ENCODE data around the gene DLK1. TPM values are rescaled to one million over a fixed set of nuclear protein-coding genes. Genes with fewer than 3 reads are reported as not detected.

The DLK1 gene
- total RNA-seq, 6 experiments from 2014 or later, result 1.7 to 13.4 (median 3.8) TPM; not detected in 3

- Histone ChIP-seq H3K9me3 (no peaks in the 10 kb centered on the region), H3K27ac (no peak overlapping the region), H3K27me3 (no peaks in the 10 kb centered on the region), H3K4me1 (no peaks in the 10 kb centered on the region), H3K36me3 (no peaks in the 10 kb centered on the region), H3K4me3 (no peak overlapping the region)
- DNase-seq (peak in 1 of 3 donors; percentile 3), ATAC-seq (no peak)
- intact Hi-C loops (cut with DNase I), result no loop called here
- TF ChIP-seq CTCF (IDR thresholded peaks at IDR 0.05) (no peak), POLR2A (IDR thresholded peaks at IDR 0.05) (no peak)
- 28% methylated on average over 3 of the region's 5 CpGs for WGBS (ENCODE audit: insufficient coverage, low coverage, low lambda C conversion rate, missing lambda C conversion rate)
Observed at GRCh38 chr14:100748403-100748802, 21.7 kb downstream of the DLK1 start.

GRCh38 chr14:100748944-100749343, 22.3 kb downstream of the DLK1 start:
- no peak overlapping the region for H3K27ac ChIP-seq
- DNase-seq (peak in 2 of 3 donors; percentile 29 to 38), ATAC-seq (no peak)
- H3K9me3 ChIP-seq, result no peaks in the 10 kb centered on the region
- WGBS (ENCODE audit: insufficient coverage, low coverage, low lambda C conversion rate, missing lambda C conversion rate), result 52% methylated on average over 2 of the region's 8 CpGs
- no peak overlapping the region for H3K4me3 ChIP-seq
- no peak for TF ChIP-seq CTCF (IDR thresholded peaks at IDR 0.05)
- no peak for TF ChIP-seq POLR2A (IDR thresholded peaks at IDR 0.05)
- no peaks in the 10 kb centered on the region for H3K4me1 ChIP-seq
- H3K27me3 ChIP-seq, result no peaks in the 10 kb centered on the region
- H3K36me3 ChIP-seq, result no peaks in the 10 kb centered on the region
- intact Hi-C loops (cut with DNase I), result no loop called here

GRCh38 chr14:100749967-100750597, 23.4 kb downstream of the DLK1 start:
- Histone ChIP-seq H3K36me3 (no peaks in the 10 kb centered on the region), H3K4me1 (no peaks in the 10 kb centered on the region), H3K27me3 (no peaks in the 10 kb centered on the region), H3K9me3 (no peaks in the 10 kb centered on the region), H3K4me3 (no peak overlapping the region), H3K27ac (no peak overlapping the region)
- 59% methylated on average over 10 of the region's 10 CpGs for WGBS (ENCODE audit: insufficient coverage, low coverage, low lambda C conversion rate, missing lambda C conversion rate)
- ATAC-seq, result no peak
- intact Hi-C loops (cut with DNase I), result no loop called here
- peak in 1 of 3 donors; percentile 17 for DNase-seq
- no peak for TF ChIP-seq POLR2A (IDR thresholded peaks at IDR 0.05)
- no peak for TF ChIP-seq CTCF (IDR thresholded peaks at IDR 0.05)

- DNase-seq, result peak in 1 of 3 donors; percentile 13
- ATAC-seq, result no peak
- H3K27me3 ChIP-seq, result no peaks in the 10 kb centered on the region
- 61% methylated on average over 10 of the region's 17 CpGs for WGBS (ENCODE audit: insufficient coverage, low coverage, low lambda C conversion rate, missing lambda C conversion rate)
- H3K36me3 ChIP-seq, result no peaks in the 10 kb centered on the region
- H3K4me1 ChIP-seq, result no peaks in the 10 kb centered on the region
- H3K9me3 ChIP-seq, result no peaks in the 10 kb centered on the region
- TF ChIP-seq CTCF (IDR thresholded peaks at IDR 0.05), result no peak
- no peak for TF ChIP-seq POLR2A (IDR thresholded peaks at IDR 0.05)
- H3K27ac ChIP-seq, result no peak overlapping the region
- intact Hi-C loops (cut with DNase I), result no loop called here
- no peak overlapping the region for H3K4me3 ChIP-seq
Observed at GRCh38 chr14:100750762-100751699, 24.3 kb downstream of the DLK1 start.
